NCI-H187 treated with DMSO at 0.1 percent for 48 hours (cell line): ENCODE results near the gene SEMA7A.

Experiments
- DNase-seq: peaks from one replicate; lab custom pipeline; 2025; lab: John Stamatoyannopoulos, UW

The SEMA7A gene

GRCh38 chr15:74415966-74416916, 17.5 kb downstream of the SEMA7A start:
- no peak for DNase-seq

GRCh38 chr15:74414603-74415338, 19.0 kb downstream of the SEMA7A start:
- DNase-seq, result no peak

- no peak for DNase-seq
Measured at GRCh38 chr15:74414081-74414580, 19.6 kb downstream of the SEMA7A start.

- DNase-seq, result no peak
Measured at GRCh38 chr15:74413350-74414080, 20.2 kb downstream of the SEMA7A start.

DNA sequence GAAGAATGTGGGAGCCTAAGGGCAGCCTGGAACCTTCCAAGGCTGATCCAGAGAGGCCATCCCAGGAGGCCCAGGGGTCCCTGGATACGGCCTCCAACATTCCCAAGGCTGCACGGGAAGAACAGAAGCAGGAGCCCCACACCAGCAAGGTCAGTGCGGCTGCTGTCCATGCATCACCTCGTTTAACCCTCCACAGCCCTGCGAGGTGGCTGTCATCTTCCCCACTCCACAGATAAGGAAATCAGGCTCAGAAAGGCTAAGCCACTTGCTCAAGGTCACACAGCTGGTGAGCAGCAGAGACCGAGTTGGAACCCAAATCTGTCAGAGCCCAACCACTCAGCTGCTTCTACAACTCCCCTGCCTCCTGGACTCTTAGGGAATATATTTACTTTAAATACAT, 21.6 kb downstream of the SEMA7A start:
- DNase-seq, result no peak

DNA sequence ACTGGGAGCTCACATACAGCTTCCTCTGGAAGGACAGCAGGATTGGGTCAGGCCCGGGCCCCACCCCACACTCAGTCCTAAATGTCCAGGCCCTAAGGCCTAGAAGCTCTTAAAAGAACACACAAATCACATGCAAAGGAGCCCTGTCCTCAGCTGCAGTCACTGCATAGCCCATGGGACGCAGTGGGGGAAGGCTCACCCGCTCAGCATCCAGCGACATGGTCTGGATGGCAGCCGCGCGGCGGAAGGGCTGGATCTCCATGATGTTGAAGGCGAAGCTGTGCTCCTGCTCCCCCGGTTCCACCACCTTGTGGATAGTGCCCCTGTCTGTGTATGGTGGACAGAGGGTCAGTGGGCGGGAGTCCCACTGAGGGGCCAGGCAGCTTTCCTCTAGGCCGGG, 22.1 kb downstream of the SEMA7A start:
- DNase-seq, result no peak

DNA sequence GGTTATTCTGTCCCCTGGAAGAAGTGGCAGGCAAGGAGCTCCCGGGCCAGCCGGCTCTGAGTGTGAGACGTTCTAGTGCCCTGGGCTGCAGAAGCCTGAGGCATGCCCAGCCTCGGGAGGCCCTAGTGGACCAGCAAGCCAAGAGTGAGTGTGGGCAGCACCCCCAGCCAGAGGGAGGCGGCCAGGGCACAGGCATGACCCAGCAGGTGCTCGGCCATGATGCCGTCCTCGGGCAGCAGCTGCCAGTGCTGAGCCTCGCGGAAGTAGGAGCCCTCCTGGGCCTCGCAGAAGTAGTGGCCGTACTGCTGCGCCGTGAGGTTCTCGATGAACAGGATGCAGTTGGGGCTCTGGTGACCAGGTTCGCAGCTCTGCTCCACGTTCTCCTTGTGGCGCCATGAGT, 23.3 kb downstream of the SEMA7A start:
- DNase-seq, result no peak

DNA sequence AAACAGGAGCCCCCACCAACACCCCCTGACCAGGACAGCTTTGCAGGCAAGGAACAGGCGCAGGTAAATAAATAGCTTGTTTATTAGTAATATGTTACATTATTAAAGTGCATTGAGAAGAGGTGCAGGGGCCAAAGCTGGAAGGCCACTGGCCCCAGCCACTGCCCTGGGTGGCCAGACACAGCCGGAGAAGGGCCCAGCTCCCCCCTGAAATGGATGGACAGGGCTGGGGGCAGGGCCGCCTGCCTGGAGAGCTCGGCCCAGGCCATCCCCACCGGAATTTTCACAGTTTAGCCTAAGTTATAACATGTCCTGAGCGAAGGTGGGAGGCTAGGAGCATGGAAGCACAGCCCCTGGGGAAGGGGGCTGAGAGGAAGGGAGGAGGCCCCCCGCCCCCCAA, 24.5 kb downstream of the SEMA7A start:
- DNase-seq, result no peak

DNA sequence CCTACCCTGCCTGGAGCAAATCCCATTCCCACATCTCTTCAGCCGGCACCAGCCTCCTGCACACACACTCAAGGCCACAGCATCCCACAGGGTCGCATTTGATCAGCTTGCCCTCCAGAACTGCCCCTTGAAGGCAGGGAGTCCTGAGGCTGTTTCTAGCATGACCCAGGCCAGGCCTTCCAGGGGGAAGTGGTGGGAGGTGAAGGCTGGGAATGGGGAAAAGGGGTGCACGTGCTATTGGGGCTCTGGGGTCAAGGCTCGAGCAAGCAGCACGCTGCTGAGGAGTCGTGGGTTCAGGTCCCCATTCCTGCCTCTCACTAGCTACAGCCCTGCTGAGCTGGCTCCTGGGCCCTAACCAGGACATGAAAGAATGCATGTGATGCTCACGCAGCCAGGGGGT, 24.9 kb downstream of the SEMA7A start:
- DNase-seq, result no peak

DNA sequence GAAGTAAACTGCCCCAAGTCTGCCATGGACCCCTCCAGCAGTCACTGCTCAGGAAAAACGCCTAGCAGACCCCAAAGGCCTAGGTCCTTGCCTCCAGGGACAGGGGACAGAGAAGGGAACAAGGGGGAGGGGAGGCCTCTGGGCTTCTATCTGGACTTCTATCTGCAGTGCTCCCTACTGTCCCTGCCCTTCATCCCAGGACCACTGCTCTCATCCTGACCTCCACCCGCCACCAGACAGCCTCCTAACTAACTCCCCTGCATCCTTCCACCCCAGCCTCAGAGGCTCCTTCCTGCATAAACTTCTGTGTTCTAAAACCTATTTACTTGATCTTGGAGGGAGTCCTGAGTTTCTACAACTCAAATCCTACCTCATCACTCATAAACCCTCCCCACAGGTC, 25.4 kb downstream of the SEMA7A start:
- no peak for DNase-seq

GRCh38 chr15:74406992-74407705, 26.6 kb downstream of the SEMA7A start:
- no peak for DNase-seq

DNA sequence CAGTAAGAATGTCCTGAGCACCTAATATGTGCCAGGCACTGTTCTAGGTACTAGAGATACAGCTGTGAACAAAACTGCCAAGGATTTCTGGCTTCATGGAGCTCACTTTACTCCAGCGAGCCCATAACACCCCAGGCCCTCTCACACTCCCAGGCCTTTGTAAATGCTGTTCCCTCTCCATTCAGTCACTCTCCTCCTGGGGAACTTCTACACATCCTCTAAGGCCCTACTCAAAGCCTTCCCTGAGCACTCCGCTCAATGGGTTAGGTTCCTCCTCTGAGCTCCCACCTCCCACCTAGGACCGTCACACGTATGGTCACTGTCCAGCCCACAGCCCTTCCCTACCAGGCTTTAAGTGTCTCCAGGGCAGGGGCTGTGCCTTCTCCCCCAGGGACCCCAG, 27.2 kb downstream of the SEMA7A start:
- no peak for DNase-seq

GRCh38 chr15:74405823-74406222, 27.9 kb downstream of the SEMA7A start:
- no peak for DNase-seq

DNA sequence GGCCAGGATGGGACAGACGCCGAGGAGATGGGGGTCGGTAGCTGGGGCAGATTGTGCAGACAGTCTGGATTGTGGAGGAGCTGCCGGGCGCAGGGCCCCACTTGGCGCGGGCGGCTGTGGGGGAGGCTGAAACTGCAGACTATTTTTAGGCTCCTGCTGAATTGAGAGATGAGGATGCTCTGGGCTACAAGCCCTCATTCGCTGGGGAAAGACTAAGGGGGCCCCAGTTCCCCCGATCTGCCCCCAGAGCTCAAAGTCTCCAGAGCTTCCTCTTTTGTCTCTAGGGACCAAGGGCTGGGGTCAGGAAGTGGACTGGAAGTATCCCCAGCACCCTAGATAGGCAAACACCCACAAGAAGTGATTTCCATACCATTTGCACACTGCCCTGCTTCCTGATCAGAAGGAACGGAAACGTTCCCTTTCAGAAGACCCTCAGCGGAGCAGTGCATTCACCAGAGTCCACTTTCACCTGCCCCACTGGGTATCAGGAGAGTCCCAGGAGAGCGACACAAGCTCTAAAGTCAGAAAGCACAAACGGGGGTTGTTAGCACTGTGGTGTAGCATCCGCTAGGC, 29.7 kb downstream of the SEMA7A start:
- DNase-seq, result no peak

DNA sequence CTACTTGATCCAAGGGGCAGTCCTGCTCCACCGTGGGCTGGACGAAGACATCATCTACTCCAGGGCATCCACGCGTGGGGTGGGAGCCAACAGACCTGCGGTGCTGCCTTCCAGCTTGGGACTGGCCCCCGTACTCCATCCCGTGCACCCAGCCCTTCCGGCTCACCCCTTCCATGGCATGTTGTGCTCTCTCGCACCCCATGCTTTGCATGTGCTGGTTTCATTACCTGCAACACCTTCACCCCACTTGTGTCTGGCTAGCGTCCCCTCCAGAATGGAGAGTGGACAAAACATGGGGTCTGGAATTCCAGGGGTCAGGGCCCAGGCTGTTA, 30.2 kb downstream of the SEMA7A start:
- DNase-seq, result no peak

DNA sequence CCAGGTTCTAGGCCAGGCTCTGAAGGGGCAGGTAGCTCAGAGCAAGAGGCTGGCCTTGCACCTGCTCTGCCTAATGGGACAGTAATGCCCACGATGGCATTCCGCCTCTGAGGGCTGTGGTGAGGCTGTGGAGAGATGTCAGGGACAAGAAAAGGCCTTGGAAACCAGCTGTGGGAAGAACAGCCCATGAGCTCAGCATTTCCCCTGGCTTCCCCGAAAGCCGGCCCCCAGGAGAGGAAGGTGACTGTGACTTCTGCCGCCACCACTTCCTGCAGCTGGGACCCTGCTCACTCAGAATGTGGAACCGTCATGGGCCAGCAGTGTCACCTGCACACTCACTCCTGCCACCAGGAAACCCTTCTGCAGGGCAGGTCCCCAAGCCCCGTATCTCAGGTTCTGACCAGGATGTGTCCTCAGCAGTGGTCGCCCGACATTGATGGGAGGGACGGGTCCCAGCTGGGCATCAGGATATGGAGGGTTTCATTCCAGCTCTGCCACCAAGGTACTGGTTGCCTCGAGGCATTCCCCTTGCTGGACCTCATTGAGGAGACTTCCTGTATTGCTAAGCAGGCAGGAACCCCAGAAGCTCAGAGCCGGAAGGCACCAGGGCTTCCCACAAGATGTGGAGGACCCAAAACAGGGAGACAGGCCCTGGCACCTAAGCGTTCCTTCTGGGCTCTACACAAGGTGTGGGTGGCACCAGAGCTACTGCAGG, 30.7 kb downstream of the SEMA7A start:
- DNase-seq, result no peak

DNA sequence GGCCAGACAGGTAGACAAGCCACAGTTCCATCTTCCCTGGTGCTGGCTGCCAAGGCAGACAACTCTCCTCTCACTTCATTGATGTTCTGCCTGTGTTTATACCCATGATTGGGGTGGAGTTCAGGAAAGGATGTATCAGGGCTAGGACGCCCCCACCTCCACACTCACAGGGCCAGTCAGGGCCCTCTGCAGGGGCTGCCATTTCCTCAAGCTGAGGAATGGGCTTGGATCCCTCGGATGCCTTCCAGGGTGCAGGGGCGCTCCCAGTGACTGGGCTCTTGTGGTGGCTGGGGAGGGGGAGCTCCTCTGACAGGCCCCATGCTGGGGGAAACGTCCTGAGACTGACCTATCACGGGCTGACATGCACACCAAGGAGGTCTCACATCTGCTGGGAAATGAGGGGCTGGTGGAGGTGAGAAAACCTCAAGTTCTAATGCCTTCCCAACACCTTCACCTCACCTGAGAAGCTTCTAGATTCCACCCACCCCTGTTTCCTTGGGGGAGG, 31.4 kb downstream of the SEMA7A start:
- DNase-seq, result no peak

- no peak for DNase-seq
Measured at GRCh38 chr15:74400915-74401757, 32.6 kb downstream of the SEMA7A start.

DNA sequence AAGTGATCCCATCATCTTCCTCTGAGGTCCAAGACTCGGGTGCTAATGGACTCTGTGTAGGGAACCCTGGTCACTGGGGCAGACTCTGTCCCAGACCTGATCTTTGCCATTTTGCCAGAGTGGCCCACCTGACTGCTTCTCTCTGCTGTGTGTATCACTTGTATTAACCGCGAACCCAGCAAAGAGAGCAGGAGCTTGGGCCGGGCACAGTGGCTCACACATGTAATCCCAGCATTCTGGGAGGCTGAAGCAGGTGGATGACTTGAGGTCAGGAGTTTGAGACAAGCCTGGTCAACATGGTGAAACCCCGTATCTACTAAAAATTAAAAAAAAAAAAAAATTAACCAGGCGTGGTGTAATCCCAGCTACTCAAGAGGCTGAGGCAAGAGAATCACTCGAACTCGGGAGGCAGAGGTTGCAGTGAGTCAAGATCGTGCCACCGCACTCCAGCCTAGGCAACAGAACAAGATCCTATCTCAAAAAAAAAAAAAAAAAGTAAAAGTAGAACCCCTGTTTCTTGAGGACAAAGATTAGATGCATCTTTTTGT, 33.4 kb downstream of the SEMA7A start:
- no peak for DNase-seq
